ENCODE measurements around the gene PTPRO. TPM values are rescaled to one million over a fixed set of nuclear protein-coding genes. Genes with fewer than 3 reads are reported as not detected.

Gene PTPRO
- total RNA-seq, 1 donor from 2014 or later = 0.74 TPM

GRCh38 chr12:15532364-15532977 is 210.2 kb downstream of the PTPRO start:
- Mint-ChIP-seq H3K4me1 (ENCODE audit: unreplicated experiment) (no peaks in the 10 kb centered on the region), H3K27me3 (ENCODE audit: unreplicated experiment) (peaks cover 2% of the 10 kb centered on the region), H3K4me3 (ENCODE audit: unreplicated experiment) (no peak overlapping the region), H3K9me3 (ENCODE audit: unreplicated experiment) (no peaks in the 10 kb centered on the region), H3K36me3 (ENCODE audit: low read depth, unreplicated experiment) (no peaks in the 10 kb centered on the region), H3K27ac (ENCODE audit: unreplicated experiment) (no peak overlapping the region)
- TF ChIP-seq, protein P1, sequence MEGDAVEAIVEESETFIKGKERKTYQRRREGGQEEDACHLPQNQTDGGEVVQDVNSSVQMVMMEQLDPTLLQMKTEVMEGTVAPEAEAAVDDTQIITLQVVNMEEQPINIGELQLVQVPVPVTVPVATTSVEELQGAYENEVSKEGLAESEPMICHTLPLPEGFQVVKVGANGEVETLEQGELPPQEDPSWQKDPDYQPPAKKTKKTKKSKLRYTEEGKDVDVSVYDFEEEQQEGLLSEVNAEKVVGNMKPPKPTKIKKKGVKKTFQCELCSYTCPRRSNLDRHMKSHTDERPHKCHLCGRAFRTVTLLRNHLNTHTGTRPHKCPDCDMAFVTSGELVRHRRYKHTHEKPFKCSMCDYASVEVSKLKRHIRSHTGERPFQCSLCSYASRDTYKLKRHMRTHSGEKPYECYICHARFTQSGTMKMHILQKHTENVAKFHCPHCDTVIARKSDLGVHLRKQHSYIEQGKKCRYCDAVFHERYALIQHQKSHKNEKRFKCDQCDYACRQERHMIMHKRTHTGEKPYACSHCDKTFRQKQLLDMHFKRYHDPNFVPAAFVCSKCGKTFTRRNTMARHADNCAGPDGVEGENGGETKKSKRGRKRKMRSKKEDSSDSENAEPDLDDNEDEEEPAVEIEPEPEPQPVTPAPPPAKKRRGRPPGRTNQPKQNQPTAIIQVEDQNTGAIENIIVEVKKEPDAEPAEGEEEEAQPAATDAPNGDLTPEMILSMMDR (IDR thresholded peaks at IDR 0.05; ENCODE audit: unreplicated experiment) = peak; percentile 63
- peak; percentile 45 for DNase-seq (ENCODE audit: low spot score)

- TF ChIP-seq, protein P1 (IDR thresholded peaks at IDR 0.05; ENCODE audit: unreplicated experiment) = no peak
- Mint-ChIP-seq H3K36me3 (ENCODE audit: low read depth, unreplicated experiment) (no peaks in the 10 kb centered on the region), H3K4me3 (ENCODE audit: unreplicated experiment) (no peak overlapping the region), H3K27me3 (ENCODE audit: unreplicated experiment) (peaks cover 2% of the 10 kb centered on the region), H3K4me1 (ENCODE audit: unreplicated experiment) (no peaks in the 10 kb centered on the region), H3K27ac (ENCODE audit: unreplicated experiment) (no peak overlapping the region), H3K9me3 (ENCODE audit: unreplicated experiment) (no peaks in the 10 kb centered on the region)
- no peak for DNase-seq (ENCODE audit: low spot score)
Measured at GRCh38 chr12:15534322-15534721, 212.0 kb downstream of the PTPRO start.

DNA sequence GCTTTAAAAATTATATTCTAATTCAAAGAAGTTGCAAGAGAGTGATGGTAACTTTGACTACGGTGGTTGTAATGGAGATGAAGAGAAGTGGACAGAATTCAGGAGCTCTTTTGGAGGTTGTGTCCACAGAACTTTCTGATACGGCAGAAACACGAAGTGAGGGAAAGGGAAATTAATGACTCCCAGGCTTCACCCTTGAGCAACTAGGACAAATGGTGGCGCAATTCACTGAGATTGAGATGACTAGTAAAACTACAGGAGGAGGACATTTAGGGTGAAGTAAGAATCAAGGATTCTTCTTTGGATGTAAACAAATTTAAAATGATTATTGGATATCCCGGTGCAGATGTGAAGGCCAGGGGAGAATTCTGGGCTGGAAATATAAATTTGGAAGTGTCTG is 212.6 kb downstream of the PTPRO start:
- Mint-ChIP-seq H3K9me3 (ENCODE audit: unreplicated experiment) (no peaks in the 10 kb centered on the region), H3K4me1 (ENCODE audit: unreplicated experiment) (no peaks in the 10 kb centered on the region), H3K36me3 (ENCODE audit: low read depth, unreplicated experiment) (no peaks in the 10 kb centered on the region), H3K27me3 (ENCODE audit: unreplicated experiment) (peaks cover 2% of the 10 kb centered on the region), H3K27ac (ENCODE audit: unreplicated experiment) (no peak overlapping the region), H3K4me3 (ENCODE audit: unreplicated experiment) (no peak overlapping the region)
- TF ChIP-seq, protein P1 (IDR thresholded peaks at IDR 0.05; ENCODE audit: unreplicated experiment) = no peak
- DNase-seq (ENCODE audit: low spot score) = no peak

DNA sequence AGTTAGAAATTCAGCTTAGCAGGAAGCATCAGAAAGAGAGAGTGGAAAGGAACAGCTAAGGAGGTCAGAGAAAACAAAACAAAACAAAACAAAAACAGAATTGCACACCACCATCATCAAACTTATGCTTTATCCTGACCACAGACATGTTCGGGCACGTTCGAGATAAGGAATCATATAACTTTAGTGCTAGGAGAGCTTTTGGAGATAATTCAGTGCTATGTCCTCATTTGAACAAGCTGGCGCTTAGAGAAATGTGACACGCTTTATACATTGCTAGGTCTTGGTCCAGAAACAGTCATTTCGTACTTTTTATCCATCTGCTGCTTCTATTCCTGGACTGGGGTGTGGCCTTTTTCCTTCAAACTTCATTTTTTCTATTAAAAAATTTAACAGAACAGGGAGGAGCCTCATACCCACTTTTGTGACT is 213.1 kb downstream of the PTPRO start:
- H3K36me3 Mint-ChIP-seq (ENCODE audit: low read depth, unreplicated experiment) = no peaks in the 10 kb centered on the region
- no peak for DNase-seq (ENCODE audit: low spot score)
- H3K4me1 Mint-ChIP-seq (ENCODE audit: unreplicated experiment) = no peaks in the 10 kb centered on the region
- H3K9me3 Mint-ChIP-seq (ENCODE audit: unreplicated experiment) = no peaks in the 10 kb centered on the region
- TF ChIP-seq, protein P1 (IDR thresholded peaks at IDR 0.05; ENCODE audit: unreplicated experiment) = no peak
- peaks cover 2% of the 10 kb centered on the region for H3K27me3 Mint-ChIP-seq (ENCODE audit: unreplicated experiment)
- H3K4me3 Mint-ChIP-seq (ENCODE audit: unreplicated experiment) = no peak overlapping the region
- no peak overlapping the region for H3K27ac Mint-ChIP-seq (ENCODE audit: unreplicated experiment)

- Mint-ChIP-seq H3K4me3 (ENCODE audit: unreplicated experiment) (no peak overlapping the region), H3K9me3 (ENCODE audit: unreplicated experiment) (no peaks in the 10 kb centered on the region), H3K27me3 (ENCODE audit: unreplicated experiment) (peaks cover 2% of the 10 kb centered on the region), H3K27ac (ENCODE audit: unreplicated experiment) (no peak overlapping the region), H3K4me1 (ENCODE audit: unreplicated experiment) (no peaks in the 10 kb centered on the region), H3K36me3 (ENCODE audit: low read depth, unreplicated experiment) (no peaks in the 10 kb centered on the region)
- no peak for DNase-seq (ENCODE audit: low spot score)
- TF ChIP-seq, protein P1 (IDR thresholded peaks at IDR 0.05; ENCODE audit: unreplicated experiment) = no peak
Measured at GRCh38 chr12:15536446-15536845, 214.1 kb downstream of the PTPRO start.

Data from endothelial cell (in vitro differentiated cells).